ENCODE data around the gene AMFR.

Gene AMFR

DNA sequence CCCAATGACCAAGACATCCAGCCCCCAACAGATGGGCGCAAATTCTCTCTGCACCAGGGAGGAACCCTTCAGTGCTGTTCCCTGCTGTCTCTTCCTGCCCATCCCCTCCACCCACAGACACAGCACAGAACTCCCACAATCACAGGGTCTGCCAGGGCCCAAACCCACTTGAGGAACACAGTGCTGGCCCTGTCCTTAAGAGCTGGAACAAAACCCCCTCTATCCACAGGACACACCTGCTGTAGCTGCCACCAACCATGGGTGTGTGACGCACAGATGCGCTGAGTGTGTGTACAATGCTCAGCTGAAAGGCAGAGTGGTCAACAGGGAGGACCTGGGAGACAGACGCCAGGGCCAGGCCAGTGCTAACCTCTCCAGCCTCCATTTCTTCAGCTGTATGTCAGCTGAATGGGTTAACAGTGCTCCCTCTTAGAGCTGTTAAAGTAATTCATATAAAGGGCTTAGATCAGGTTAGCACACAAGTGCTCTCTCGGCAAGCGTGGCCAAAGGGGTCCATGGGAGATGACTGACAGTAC, 62.1 kb downstream of the AMFR start:
- DNase-seq (ENCODE audit: low read depth, low spot score): no peak

GRCh38 chr16:56362706-56363105, 62.6 kb downstream of the AMFR start:
- no peak for DNase-seq (ENCODE audit: low read depth, low spot score)

- DNase-seq (ENCODE audit: low read depth, low spot score): no peak
Measured at GRCh38 chr16:56362057-56362655, 63.2 kb downstream of the AMFR start.

DNA sequence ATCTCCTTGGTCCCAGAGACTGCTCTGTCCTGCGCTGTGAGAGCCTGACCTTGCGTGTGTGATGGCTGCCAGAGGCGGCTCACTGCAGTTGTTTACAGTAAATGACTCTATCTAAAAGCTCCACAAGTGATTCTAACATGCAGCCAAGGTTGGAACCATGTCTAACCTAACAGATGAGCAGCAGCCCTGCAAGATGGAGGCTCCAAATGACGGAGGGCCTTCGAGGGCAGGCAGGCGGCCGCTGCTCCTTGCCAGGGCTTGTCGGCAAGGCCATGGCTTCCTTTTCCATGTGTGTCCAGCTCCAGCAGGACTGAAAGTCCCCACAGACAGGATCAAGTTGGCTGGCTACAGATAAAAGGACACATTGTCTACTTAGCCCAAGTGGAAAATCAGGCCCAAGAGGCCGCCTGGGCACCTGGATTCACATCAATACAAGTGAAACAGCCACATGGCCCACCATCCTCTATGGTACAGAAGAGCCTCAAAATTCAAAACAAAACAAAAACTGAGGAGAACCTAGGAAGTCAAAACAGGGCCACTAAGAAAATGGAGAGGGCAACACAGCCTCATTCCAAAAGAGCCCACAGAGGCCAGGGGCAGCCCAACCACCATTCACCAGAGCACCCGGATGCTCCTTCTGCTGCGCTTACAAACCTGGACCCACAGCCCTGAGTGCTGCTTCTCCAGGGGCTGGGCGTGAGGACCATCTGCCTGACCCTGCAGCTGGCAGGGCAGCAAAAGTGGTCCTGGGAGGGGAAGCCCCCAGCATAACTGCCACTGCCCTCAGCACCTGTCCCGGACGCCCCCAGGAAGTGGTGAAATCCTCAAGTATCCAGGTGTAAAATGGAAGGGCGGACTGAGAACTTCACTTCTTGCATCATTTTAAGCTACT, 65.0 kb downstream of the AMFR start:
- no peak for DNase-seq (ENCODE audit: low read depth, low spot score)

DNA sequence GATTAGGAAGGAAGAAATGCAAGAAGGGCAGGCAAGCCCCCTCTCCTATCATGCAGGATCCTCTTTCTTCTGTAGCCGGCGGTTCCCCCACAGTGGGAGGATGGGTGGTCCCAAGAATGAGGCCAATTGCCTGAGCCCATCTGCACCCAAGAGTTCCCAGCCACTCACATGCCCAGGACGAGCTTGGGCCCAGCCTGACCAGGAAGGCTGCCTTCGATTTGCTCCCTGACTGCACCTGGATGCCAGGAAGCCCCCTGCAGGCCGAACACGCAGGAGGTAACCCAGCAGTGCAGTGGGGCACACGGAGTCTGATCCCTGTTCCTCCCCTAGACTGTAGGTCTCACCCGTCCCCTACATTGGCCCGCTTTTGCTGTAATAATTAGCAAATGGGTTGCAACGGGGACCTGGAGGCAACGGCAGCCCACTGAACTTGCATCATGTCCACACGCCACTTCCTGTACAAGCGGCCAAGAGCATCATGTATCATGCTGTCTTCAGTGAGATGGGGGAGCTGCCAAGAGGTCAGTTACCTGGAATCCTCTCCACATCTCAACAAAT, 67.5 kb downstream of the AMFR start:
- no peak for DNase-seq (ENCODE audit: low read depth, low spot score)

DNA sequence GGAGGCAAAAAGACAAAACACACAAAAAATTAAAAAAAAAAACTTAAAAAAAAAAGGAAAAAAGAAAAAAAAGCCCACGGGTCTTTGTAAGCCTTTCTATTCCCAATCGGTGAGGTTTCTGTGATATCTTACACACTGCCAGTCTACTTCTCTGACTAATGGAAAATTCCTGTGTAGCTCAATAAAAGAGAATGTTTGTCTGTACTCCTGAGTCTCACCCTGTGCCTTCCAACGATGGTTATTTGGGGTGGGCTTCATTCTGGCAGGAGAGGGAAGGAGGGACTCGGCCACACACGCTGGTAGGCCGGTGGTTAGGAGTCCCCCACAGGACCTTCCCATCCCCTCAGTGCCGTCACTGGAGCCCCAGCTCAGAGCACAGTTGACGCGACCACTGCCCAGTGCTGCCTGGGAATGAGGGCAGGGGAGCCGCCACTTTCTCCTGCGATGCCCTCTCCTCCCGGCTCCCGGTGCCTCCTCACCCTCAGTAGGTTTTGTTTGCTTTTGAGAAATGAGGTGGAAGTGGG, 68.0 kb downstream of the AMFR start:
- no peak for DNase-seq (ENCODE audit: low read depth, low spot score)

GRCh38 chr16:56356276-56357240, 68.8 kb downstream of the AMFR start:
- peak; percentile 56 for DNase-seq (ENCODE audit: low read depth, low spot score)

DNA sequence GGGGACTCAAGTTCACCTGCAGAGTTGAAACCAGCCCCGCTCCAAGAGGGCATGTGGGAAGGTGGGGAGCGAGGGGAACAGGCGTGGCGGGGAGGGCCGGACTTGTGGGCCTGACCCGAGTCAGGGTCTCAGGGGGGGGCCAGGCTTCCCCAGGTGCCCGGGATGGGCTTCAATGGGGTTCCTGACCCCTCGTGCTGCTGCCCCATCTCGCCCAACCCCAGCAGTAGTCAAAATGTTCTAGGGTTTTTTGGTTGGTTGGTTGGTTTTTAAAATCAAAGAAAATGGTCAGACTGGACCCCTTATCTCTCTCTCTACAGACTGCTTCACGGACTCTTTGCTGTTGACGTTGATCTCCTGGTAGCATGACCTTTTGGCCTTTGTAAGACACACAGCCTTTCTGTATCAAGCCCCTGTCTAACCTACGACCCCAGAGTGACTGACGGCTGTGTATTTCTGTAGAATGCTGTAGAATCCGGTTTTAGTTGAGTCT, 69.5 kb downstream of the AMFR start:
- DNase-seq (ENCODE audit: low read depth, low spot score): no peak

- DNase-seq (ENCODE audit: low read depth, low spot score): no peak
Measured at GRCh38 chr16:56355221-56355620, 70.1 kb downstream of the AMFR start.

GRCh38 chr16:56354746-56355145, 70.6 kb downstream of the AMFR start:
- no peak for DNase-seq (ENCODE audit: low read depth, low spot score)

- DNase-seq (ENCODE audit: low read depth, low spot score): no peak
Measured at GRCh38 chr16:56354016-56354415, 71.3 kb downstream of the AMFR start.

DNA sequence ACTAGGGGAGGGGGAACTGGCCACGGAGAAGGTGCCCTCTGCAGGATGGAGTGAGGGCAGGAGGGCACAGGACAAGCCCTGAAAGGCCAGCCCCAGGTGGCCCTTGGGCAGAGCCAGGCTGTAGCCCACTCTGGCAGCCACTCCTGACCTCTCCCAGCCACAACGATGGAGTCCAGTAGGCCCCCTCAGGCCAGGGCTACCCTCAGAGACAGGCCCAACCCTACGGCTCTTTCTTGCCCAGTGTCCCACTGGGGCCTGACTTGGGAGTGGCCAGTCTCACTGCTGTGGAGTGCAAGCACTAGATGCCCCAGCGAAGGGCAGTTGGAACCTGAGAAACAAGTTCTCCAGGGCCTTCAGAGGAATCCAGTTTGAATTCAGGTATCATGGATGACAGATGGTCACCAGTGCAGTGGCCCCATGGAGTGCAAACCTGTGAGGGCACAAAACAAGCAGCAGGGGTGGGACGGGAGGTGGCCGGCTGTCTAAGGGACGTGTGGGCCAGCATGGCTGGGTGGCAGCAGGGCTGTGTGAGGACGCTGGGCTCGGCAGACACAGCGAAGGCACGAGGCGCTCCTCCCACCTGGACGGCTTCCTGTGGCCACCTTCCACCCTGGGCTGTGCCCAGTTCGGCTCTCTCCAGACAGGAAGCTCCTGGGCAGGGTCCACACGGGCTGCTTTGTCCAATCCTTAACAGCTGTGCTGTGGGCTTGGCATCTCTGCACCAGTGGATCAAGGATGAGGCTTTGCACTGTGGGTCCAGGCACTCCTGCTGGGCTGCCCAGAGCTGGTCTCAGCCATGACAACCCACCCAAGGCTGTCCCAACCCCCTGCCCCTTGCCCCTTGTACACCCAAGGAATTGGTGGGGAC, 72.1 kb downstream of the AMFR start:
- no peak for DNase-seq (ENCODE audit: low read depth, low spot score)

GRCh38 chr16:56352351-56353053, 72.8 kb downstream of the AMFR start:
- DNase-seq (ENCODE audit: low read depth, low spot score): no peak

GRCh38 chr16:56351481-56351880, 73.9 kb downstream of the AMFR start:
- DNase-seq (ENCODE audit: low read depth, low spot score): no peak

DNA sequence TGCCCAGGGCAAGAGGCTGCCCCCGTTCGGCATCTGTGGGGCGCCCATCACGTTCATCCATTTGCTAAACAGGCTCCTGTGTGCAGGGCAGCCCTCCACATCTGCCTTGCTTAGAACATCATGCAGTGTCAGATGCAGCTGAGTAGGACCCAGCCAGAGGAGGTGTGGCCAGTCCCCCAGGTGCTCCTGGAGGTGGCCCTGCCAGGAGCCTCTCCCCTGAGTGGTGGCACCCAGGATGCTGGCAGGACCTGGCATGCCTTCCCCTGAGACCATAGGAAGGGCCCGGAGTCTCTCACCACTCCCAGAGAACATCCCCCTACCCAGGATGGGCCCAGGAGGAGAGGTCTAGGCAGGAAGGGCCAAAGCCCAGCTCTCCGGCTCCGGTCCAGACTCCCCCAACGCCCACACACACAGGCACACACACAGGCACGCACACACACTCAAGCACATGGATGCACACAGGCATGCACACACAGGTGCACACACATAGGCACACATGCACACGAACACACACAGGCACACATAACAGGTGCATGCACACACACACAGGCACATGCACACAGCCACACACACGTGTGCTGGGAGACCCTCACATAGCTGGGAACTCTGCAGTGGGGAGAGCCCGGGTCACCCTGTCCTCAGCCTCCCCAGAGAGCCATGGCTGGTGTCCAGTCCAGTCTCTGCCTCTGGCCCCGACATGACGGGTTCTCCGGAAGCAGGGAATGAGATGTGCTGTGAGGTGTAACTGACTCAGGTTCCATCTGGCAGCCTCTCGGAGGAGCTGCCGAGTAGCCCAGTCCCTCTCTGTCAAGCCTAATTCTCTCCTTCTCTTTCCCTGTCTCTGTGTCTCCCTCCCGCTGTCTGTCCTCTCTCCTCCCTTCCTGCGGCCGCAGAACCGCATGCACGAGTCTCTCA, 74.6 kb downstream of the AMFR start:
- DNase-seq (ENCODE audit: low read depth, low spot score): no peak

DNA sequence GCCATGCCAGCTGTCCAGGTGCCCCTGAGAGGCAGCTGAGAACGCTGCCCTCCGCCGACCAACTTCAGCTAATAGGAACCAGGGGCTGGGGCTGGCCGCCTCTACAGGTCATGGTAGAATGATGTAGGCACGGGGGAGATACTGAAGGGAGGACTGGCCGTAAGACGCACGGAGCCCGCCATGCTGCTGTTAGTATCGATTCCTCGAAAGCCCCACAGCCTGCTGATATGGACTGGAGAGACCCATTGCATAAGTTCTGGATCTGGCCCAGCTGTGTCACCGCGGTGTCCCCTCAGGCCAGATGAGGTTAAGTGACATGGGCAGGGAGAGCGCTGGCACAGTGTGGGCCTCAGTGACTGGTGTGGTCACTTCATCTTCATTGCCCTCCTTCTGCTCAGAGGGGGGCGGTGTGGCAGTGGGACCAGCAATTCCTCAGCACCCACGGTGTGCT, 75.6 kb downstream of the AMFR start:
- no peak for DNase-seq (ENCODE audit: low read depth, low spot score)

DNA sequence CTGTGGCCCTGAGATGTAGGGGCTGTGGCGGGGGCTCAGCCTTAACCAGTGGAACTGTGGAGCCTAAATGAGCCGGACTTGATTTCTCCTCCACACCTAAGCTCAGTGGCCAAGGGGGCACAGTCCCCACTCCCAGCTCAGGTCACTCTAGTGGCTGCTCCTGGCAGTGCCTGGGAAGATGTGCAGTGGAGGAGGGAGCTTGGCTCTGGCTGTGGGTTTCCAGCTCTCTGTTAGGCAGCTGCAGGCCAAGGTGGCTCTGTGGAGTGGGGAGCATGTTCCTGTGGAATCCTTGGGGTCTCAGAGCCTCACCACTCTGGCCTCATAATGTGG, 76.3 kb downstream of the AMFR start:
- DNase-seq (ENCODE audit: low read depth, low spot score): no peak
